MM.1S (cell line): Measurements from ENCODE around the gene TOMM40.

Experiments
- EZH2 ChIP-seq: fragments of 300-600 bp; sonication (generic); optimal IDR thresholded peaks from 2 replicates; pipeline ENCODE3; 2017; ENCODE audit warnings: low read depth, mild to moderate bottlenecking, antibody characterized with exemption, low read length, mixed read lengths
- TF ChIP-seq, protein P1 (sequence below): fragments of 300-600 bp; sonication (generic); IDR thresholded peaks from 2 replicates; pipeline ENCODE4 v1.5.1; 2016; ENCODE audit warnings: antibody characterized with exemption, low read length, mixed read lengths

DNA sequence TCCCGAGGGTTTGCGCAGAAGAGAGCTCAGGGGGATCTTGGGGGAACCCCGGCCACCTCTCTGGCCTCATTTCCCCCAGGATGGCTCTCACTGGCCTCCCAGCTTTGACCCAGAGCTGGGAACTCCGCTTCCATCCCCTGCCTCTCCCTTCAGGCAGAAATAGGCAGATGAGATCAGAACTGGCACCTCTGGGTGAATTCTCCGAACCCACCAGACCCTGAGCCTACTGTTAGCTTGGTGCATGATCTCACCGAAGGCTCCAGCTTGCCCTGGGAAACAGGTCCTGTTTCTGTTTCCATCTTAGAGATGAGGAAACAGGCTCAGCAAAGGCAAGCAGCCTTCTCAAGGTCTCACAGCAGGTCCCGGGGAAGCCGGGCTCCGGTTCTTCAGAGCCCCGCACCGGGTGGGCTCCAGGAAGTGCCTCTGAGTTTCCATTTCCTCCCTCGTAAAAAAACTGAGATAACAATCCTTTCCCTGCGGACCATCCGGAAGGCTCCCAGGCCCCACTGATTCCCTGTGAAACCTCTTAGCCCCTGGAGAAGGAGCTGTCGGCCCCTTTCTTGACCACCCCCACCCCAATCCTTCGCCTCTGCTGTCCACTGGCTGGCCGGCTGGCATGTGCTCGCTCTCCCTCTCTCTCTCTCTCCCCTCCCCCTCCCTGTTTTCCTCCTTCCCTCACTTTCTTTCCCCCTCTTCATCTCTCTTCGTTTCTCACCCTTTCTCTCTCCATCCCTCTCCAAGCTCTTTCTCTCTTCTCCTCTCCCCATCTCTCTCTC lies 42.8 kb upstream of the TOMM40 start:
- TF ChIP-seq, protein P1, sequence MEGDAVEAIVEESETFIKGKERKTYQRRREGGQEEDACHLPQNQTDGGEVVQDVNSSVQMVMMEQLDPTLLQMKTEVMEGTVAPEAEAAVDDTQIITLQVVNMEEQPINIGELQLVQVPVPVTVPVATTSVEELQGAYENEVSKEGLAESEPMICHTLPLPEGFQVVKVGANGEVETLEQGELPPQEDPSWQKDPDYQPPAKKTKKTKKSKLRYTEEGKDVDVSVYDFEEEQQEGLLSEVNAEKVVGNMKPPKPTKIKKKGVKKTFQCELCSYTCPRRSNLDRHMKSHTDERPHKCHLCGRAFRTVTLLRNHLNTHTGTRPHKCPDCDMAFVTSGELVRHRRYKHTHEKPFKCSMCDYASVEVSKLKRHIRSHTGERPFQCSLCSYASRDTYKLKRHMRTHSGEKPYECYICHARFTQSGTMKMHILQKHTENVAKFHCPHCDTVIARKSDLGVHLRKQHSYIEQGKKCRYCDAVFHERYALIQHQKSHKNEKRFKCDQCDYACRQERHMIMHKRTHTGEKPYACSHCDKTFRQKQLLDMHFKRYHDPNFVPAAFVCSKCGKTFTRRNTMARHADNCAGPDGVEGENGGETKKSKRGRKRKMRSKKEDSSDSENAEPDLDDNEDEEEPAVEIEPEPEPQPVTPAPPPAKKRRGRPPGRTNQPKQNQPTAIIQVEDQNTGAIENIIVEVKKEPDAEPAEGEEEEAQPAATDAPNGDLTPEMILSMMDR: no peak
- no peak for TF ChIP-seq EZH2
